Fibroblast of skin of right biceps (primary cell): ENCODE measurements around the gene PACS2.

Experiments used
- DNase-seq: peaks from one replicate; pipeline ENCODE4 v3.0.0-alpha.2; 2013

The PACS2 gene

GRCh38 chr14:105430042-105430441 lies 115.5 kb downstream of the PACS2 start:
- DNase-seq: no peak

GRCh38 chr14:105430565-105430964 lies 116.0 kb downstream of the PACS2 start:
- DNase-seq: peak; percentile 76

GRCh38 chr14:105431256-105431655 lies 116.7 kb downstream of the PACS2 start:
- DNase-seq: no peak

- DNase-seq: peak; percentile 13
Measured at GRCh38 chr14:105432657-105433056, 118.1 kb downstream of the PACS2 start.

GRCh38 chr14:105433161-105433605 lies 118.6 kb downstream of the PACS2 start:
- DNase-seq: no peak

GRCh38 chr14:105436402-105436801 lies 121.9 kb downstream of the PACS2 start:
- no peak for DNase-seq

DNA sequence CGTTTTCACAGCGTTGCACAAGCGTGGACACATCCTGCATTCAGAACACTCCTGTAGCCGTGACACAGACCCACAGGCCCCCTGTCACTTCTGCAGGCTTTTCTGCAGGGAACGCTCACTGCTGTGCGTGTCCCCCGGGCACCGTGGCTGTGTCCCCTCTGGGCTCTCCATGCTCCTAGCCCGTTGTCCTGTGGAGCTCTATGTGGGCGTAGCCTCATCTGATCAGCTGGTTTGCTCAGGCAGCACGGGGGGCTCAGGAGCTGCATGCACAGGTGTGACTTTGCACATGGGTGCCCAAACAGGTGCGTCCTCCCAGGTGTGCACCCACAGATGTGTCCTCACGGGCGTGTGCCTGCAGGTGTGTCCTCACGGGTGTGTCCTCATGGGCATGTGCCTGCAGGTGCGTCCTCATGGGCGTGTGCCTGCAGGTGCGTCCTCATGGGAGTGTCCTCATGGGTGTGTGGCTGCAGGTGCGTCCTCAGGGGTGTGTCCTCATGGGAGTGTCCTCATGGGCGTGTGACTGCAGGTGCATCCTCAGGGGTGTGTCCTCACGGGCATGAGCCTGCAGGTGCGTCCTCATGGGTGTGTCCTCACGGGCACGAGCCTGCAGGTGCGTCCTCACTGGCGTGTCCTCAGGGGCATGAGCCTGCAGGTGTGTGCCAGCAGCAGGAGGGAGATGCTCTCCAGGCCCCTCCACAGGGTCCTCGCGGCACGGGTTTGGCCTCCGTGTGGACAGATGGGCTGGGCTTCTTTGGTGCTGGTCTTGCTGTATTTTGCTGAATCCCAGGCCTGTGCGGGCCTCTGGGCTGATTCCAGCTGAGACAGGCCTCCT lies 122.6 kb downstream of the PACS2 start:
- DNase-seq: no peak

DNA sequence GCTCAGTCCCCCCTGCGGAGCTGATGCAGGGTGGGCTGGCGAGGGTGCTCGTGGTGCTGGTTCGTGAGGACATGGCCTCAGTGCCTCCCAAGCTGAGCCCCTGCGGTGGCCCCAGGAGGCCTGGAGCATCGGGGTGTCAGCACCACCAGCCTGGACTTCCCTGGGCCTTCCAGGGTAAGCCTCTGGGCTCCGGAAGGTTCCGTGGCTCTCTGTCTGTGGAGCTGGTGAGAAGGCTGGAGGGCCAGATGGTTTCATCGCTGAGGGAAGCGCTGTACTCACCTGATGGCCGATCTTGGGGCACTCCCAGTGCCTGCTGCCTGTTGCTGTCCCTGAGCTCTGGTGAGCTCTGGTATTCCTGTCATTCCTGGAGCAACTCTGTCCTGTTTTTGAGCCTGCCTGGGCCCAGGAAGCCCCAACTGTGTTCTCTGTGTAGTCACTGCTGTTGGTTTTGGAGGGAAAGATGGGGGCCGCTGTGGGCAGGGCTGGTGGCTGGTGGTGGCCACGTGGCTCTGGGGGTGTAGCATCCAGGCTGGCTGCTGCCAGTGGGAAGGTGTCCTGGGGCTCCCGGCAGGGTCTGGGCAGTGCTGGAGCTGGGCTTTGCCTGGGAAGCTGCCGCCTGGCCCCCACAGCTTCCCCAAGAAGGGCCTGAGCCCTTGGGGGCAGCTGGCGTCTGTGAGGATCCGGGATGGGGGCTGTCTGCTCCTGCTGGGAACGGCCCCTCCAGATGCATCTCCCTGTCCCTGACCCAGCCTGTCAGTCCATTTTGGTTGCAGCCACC lies 123.4 kb downstream of the PACS2 start:
- DNase-seq: no peak

DNA sequence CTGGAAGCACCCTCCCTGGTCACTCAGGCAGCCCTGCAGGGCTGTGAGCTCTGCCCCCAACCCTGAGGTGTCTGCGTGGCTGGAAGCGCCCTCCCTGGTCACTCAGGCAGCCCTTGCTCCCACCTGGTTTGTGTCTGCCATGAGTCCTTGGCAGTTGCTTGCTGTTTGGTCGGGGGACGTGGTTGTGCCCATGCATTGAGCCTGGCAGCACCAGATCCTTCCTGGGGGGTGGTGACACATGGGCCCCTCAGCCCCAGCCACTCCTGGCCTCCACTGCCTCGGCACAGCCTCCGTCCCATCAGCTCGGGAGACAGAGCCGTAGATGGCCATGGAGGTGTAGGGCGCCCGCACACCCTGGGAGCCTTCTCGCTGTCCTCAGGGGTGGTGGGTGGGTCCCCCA lies 124.6 kb downstream of the PACS2 start:
- no peak for DNase-seq

- DNase-seq: no peak
Measured at GRCh38 chr14:105439710-105440553, 125.4 kb downstream of the PACS2 start.

DNA sequence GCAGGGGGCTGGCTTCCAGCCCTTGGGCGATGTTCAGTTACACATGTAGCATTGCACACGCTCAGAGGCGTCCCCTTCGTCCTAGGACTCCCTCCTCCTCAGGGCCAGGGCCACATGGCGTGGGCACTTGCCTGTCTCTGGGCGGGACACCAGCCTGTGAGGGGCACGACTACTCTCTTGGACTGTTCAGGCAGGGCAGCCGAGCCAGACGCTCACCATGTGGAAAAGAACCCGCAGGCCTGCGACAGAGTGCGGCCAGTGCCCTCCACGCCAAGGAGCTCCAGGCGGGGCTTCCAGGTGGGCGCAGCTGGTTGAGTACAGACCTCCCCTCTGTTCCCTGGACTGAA lies 126.0 kb downstream of the PACS2 start:
- no peak for DNase-seq

GRCh38 chr14:105440992-105441391 lies 126.4 kb downstream of the PACS2 start:
- no peak for DNase-seq

- DNase-seq: no peak
Measured at GRCh38 chr14:105442125-105442524, 127.6 kb downstream of the PACS2 start.

DNA sequence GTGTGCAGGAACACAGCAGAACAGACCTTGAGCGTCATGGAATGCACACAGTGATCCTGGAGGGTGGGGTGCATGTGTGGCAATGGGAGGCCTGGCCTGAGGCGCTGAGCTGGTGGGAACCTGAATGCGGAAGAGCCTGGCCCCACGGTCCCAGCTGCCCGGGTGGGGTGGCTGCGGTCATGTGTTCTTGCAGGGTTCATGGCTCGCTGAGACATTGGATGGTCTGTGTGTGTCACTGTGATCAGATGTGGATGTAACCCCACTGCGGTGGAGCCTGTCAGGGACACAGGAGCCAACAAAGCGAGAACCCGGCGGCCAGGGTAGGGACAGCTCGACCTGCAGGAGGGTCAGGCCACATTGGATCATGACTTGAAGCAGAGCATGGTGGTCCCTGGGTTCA lies 128.3 kb downstream of the PACS2 start:
- no peak for DNase-seq

- DNase-seq: no peak
Measured at GRCh38 chr14:105444859-105445258, 130.3 kb downstream of the PACS2 start.

- no peak for DNase-seq
Measured at GRCh38 chr14:105445290-105445689, 130.7 kb downstream of the PACS2 start.

DNA sequence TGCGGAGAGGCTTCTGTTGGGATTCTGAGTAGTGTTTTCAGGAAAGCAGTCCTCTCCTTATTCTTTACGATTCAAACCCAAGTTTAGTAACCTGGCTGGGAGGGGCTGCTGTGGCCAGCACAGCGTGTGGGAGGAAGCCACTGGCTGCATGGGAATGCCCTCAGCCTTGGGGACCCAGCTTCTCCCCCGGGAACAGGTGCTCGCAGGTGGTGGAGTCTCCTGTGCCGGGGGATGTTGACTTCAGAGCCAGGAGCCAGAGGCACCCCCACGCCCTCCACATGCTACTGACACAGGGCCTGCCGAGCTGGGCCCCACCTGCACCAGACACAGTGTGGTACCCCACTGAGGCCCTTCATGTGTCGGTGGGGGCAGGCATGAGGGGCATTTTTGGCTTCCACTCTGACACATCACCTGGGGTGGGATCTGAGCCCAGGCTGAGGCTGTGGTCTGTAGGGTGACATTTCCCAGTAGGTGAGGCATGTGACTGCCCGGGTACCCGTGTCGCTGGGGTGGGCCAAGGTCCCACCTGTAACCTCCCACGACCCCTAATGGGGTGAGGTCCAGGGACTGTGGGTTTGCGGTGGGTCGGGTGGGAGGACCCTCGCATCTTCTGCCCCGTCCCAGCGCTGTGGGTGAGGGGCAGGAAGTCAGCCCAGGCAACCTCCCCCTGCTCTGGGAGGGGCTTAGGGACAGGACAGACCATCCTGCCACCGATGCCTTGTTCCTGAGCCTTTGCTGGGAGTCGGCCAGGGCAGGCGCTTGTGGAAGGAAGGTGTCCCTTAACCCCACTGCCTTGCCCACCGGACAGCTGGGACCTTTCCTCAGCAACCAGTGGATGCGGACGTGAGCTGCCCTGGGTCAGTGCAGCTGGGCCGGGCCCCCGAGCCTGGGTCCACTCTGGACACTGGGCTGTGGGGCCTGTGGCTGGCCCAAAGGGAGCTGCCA lies 131.6 kb downstream of the PACS2 start:
- DNase-seq: no peak

- no peak for DNase-seq
Measured at GRCh38 chr14:105446971-105447370, 132.4 kb downstream of the PACS2 start.
